Epithelial cell of esophagus (primary cell): ENCODE results near the gene ERAL1.
A peak's percentile ranks its signal among the peaks of the same experiment; 100 is the strongest.

Experiments
- DNase-seq: peaks from one replicate; pipeline ENCODE4 v3.0.0; 2010; ENCODE audit warnings: low read depth
- H3K4me3 ChIP-seq: 2 replicates; pipeline ENCODE4 v1.5.1; 2011; ENCODE audit warnings: mild to moderate bottlenecking, low read length, control low read depth
- CTCF ChIP-seq: IDR thresholded peaks from 2 replicates; pipeline ENCODE4 v1.5.1; 2011; ENCODE audit warnings: low read depth, mild to moderate bottlenecking, low read length, control low read depth, inconsistent platforms; ENCODE audit not compliant: insufficient read depth; ENCODE audit errors: missing control alignments

Gene ERAL1

DNA sequence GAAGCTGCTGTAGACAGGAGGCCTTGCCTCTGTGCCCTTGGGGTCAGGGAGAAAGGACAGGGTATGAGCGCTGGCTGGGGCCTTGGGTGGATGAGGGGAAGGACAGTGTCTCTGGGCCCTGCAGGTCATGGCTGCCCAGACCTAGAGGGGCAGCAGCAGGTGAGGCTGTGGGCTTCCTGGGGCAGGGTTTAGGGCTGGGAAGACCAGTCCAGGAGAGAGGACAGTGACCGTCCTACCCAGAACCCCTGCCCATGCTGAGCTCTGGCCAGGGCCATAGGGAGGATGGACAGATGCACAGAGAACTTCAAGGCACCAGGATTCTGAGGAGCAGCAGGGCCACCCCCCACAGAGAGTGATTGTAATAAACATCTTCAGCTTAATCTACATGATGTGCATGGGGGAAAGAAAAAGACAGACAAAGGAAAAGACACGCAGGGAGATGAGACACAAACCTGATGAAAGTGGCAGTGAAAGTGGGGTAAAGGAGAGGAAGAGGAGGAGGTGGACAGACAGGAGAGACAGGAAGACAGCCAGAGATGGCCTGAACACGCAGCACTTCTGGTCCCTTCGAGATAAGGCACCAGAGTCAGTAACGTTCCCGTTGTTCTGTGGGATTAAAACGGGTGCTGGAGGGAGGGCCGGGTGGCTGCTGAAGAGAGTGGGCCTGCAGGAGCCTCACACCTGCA lies 25.2 kb downstream of the ERAL1 start:
- no peak for DNase-seq
- no peak for TF ChIP-seq CTCF
- H3K4me3 ChIP-seq: no peak overlapping the region

DNA sequence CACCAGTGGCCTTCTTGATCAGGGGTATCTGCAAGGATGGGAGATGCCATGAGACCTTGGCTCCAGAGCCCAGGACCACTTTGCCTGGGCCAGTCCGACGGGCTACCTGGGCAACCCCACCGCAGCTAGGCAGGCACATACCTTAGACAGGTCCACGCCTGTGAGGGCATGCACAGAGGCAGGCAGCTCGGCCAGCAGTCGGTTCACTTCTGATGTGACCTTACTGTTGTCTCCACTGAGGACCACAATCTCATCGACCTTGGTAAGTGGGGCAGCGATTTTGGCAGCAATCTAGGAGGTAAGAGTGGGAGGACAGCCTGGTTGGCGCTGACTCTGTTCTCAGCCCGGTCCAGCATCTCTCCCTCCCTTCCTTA lies 25.7 kb downstream of the ERAL1 start:
- DNase-seq: peak; percentile 82
- H3K4me3 ChIP-seq: no peak overlapping the region
- no peak for TF ChIP-seq CTCF

GRCh38 chr17:28881533-28882056 lies 26.8 kb downstream of the ERAL1 start:
- no peak for DNase-seq
- no peak overlapping the region for H3K4me3 ChIP-seq
- no peak for TF ChIP-seq CTCF

DNA sequence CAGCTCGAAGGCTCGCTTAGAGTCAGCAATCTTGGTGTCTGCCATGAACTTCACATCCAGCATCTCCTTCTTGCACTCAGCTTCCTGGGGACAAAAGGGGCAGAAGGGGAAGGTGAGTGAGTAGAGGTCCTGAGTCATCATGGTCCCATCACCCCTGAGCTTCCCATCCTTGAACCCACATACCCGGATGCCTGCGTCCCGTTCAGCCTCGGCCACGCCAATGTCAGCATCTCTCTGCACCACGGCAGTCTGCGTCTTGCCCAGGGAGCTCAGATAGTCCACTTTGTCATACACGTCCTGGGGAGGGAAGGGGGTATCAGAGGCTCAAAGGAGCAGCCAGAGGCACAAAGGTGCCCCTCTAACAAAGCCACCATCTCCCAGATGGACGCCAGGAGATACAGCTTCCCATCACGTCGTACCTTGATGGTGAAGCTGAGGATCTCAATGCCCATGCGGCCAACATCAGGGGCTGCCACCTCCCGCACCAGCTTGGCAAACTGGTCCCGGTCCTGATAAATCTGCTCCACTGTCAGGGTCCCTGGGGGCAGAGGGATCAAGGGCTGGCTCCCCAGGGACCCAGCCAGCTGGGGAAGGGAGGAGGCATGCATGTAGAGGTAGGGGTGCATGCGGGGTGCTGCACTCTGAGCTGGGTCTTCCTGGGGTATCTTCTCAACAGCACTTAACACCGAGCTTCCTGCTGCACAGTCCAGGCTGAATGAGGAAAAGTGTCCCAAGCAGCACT lies 27.5 kb downstream of the ERAL1 start:
- no peak overlapping the region for H3K4me3 ChIP-seq
- DNase-seq: no peak
- no peak for TF ChIP-seq CTCF

GRCh38 chr17:28883967-28884702 lies 29.3 kb downstream of the ERAL1 start:
- no peak for DNase-seq
- no peak for TF ChIP-seq CTCF
- H3K4me3 ChIP-seq: no peak overlapping the region

DNA sequence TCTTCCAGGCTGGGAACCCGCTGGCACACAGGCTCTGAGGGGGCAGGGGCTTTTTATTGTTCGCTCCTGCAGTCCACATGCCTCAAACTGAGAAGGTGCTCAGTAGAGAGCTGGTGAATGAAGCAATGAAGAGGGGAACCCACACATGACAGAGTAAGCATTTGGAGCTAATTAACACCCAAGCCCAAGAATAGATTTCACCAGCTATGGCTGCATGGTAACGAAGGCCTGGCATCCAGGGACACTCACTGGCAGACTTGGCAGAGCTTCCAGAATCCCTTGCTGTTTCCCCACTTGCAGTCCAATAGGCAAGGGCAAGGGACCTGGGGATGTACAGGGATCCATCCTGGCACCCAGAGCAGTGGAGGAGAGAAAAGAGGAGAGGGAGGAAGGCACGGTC lies 30.5 kb downstream of the ERAL1 start:
- TF ChIP-seq CTCF: no peak
- no peak overlapping the region for H3K4me3 ChIP-seq
- DNase-seq: no peak
